HG03558 (cell line): ENCODE data around the gene LBHD1.
"Not testable (repeated sequence)": the region's sequence is repeated elsewhere in the genome, so short reads cannot be mapped to it uniquely, and the experiment has no call there.

Experiments
- ATAC-seq: cut with Tn5 transposase; IDR thresholded peaks from one replicate; pipeline ENCODE4 v1.9.1; 2021; ENCODE audit warnings: moderate number of reproducible peaks; ENCODE audit not compliant: unreplicated experiment; ENCODE audit errors: extremely low read depth

Gene LBHD1

DNA sequence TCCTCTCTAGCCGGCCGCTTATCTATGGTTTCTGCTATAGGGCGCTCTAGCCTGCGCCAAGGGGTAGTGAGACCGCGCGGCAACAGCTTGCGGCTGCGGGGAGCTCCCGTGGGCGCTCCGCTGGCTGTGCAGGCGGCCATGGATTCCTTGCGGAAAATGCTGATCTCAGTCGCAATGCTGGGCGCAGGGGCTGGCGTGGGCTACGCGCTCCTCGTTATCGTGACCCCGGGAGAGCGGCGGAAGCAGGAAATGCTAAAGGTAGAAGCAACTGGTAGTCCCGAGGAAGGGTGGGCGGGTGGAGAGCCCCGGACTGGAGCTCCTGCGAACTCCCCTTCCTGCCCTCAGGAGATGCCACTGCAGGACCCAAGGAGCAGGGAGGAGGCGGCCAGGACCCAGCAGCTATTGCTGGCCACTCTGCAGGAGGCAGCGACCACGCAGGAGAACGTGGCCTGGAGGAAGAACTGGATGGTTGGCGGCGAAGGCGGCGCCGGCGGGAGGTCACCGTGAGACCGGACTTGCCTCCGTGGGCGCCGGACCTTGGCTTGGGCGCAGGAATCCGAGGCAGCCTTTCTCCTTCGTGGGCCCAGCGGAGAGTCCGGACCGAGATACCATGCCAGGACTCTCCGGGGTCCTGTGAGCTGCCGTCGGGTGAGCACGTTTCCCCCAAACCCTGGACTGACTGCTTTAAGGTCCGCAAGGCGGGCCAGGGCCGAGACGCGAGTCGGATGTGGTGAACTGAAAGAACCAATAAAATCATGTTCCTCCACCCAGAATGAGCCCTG lies at the start of gene LBHD1, which contains the start of gene UQCC3:
Gene LBHD1 (minus strand): TSS at position 660 of the 782 bp plus-strand sequence. CDS start 2,236 bp downstream, outside the sequence.
Gene UQCC3 (plus strand): TSS at position 66 of the 782 bp plus-strand sequence. CDS start 73 bp downstream, at position 139.
- no peak for ATAC-seq

DNA sequence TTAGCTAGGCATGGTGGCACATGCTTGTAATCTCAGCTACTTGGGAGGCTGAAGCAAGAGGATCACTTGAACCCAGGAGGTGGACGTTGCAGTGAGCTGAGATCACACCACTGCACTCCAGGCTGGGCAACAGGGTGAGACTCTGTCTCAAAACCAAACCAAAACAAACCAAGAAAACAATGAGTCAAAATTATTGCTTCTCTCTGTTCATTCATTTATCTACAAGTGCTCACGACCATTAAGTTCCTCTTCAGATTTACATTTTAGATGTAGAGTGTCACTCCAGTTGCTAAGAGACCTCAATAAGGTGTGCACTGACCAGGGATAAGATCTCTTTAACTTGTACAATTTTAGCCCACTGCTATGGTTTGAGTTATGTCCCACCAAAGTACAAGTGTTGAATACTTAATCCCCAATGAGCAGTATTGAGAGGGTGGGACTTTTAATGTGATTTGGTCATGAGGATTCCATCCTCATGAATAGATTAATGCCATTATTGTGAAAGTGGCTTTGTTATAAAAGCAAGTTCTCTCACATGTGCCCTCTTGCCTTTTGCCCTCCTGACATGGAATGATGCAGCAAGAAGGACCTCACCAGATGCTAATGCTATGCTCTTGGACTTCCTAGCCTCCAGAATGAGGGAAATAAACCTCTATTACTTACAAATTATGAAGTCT lies 47.4 kb upstream of the LBHD1 start:
- no peak for ATAC-seq

DNA sequence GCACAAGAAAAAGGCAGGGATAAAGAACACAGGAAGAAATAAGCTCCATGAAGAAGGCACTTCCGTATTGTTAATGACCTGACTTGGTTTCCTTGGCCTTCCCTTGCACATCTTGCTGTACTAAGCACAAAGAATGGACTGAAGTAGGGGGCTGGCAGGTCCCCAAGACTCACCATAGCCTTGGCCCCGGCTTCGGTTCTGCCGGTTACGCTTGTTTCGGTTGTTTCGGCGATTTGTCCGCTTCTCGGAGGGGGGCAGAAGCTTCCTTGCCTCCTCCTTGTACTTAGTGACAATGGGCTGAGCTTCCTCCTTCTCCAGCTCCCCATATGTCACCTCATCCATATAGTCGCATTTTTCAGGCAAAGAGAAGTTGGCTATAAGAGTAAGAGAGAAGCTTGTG lies 44.7 kb upstream of the LBHD1 start:
- no peak for ATAC-seq

DNA sequence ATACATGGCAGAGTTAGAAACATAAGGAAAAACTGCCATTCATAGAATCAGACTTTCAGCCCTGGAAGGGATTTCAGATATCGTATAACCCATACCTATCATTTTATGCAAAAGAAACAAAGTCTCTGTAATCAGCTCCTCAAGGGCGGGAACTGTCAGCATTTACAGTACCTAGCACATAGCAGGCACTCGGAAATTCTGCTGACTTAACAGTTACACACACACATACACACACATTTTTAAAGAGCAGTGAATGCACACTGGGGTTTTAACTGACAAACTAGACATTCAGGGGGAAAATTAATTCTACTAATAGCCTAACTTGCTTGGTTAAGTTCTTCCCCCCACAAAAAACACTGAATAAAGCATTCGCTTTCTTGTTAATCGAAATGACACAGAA lies 44.1 kb upstream of the LBHD1 start:
- no peak for ATAC-seq

DNA sequence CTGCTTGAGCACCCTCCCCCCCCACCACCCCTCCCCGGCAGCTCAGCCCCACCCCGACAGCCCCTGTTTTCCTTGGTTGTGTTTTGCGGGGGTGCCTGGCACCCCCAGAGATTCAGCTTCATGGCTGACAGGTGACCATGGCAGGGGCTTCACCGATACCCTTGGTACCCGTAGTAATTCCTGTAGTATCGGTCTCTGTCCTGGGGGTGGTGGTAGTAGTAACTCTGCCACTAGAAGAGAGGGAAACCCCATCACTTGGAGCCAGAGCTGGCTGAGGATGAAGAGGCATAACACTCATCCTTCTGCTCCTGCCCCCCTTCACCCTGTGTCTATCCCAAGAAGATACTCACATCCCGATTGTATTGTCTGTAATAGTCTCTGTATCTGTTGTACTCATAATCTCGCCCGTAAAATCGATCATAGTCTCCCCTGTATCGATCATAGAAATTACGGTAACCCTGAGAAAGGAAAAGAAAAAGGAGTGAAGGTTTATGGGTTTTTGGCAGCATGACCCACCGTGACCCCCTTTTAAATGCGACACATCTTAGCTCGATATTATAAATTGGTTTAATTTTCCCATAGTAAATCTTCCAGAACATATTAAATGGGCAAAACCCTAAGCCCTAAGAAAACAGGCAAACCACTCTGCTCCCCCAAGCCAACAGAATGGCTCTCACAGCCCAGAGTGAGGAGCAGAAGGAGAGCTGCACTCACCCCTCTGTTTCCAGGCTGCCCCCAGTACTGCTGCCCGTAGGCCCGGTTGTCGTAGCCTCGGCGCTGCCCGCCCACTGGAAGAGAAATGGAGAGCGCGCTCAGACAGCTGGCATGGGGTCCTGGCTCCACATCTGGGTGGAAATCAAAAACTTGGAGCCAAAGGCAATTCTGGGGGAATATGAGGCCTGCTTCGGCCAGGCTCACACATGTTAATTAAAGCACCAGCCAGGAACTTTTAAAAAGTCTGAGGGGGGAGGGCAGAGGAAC lies 43.4 kb upstream of the LBHD1 start:
- no peak for ATAC-seq

DNA sequence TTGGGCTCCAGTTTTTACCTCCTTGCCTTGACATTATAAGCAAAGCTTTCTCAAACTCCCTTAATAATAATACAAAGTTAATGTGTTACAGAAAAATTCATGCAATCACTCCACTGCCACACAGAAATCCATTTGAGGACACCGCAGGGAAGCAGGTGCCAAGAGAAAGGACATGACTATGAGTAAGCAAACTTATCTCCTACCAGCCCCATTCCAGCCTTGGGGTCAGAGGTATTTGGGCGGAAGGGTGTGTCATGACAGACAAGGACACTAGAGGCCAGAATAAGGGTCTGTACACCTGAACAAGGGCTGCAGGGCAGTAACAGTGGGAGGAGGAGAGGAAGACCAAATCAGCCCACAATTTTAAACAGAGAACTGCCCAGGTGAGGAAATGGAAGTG lies 41.3 kb upstream of the LBHD1 start:
- ATAC-seq = no peak

DNA sequence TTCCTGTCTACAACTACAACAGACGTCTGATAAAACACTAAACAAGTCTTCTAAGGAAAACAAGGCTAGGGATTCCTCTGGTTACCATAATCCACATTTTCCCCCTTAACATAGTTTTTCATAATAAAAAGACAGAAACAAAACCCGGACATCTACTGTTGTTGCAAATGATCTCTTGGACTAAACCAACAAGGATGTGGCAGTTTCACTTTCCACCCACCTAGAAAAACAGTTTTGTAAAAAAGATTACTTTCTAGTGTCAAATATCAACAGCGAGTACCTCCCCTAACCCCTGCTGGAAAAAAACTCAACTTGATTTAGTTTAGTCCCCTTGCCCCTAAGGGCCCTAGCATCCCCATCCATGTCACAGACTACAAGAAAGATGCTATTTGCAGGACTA lies 40.8 kb upstream of the LBHD1 start:
- ATAC-seq = no peak

DNA sequence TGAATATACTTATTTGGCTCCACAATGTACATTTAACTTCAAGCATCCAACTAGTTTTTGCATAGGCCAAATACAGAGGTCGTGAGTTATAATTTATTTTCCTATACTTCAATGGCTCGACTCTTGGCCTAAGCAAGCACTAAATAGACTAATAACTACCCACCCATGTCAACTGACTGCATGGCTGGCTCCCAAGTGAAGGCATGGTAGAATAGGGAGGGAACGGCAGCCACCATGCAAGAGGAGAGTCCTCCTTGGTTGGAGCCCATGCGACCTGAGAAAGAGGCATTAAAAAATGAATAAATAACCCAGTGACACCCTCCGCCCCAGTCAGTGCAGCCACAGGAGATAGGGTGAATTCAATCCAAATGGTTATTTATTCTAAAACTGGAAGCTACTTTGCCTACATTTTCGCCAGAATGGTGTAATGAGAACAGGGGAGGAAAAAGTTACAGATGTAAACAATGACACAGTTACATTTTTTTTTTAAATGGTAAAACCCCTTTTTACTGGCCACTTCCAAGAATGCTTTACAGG lies 40.3 kb upstream of the LBHD1 start:
- ATAC-seq = no peak

DNA sequence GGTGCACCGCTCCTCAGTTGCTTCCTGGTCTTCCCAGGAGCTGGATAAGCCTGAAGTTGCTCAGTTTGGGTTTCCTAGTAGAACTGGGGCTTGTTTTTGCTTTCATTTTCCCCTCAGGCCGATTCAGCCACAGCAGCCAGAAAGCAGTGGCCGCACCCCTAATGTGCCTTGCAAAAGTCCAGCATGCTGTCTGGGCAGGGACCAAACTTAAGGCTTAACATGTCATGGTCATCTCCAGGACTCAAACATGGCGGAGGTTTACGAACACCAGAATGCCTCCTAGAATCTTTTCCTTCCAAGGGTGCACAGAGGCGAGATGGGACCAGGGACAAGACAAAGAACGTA lies 37.9 kb upstream of the LBHD1 start:
- ATAC-seq = no peak

DNA sequence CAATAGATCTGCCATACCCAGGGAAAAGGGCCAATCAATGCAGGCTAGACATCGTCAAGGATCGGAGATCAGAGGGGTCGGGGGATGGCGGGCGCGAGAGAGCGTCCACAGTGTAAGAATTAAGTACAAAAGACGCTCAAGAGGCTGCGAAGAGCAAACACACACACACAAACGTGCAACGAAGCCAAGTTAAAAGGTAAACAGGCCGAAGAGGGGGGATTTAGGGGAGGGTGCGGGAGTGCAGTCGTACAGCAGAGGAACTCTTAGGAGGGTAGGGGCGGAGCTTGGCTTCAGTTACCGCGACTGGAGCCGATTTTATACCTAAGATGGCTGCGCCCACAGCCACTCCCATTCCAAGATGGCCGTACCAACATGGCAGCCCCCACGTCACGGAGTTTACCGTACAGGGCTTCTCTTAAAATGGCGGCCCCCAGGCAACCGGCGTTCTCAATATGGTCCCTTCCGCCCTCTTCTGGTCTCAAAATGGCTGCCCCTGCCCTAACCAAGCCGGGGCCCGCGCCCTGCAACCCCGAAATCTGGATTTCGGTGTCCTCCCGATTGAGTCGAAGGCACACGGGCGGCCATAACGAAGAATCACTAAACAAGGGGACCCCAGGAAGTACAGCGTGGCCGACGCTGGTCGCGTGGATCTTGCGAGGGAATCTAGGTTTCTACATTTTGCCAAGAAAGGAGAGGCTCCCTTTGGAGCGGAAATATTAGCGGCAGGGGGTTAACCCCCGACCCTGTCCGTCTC lies 37.4 kb upstream of the LBHD1 start:
- ATAC-seq = no peak

DNA sequence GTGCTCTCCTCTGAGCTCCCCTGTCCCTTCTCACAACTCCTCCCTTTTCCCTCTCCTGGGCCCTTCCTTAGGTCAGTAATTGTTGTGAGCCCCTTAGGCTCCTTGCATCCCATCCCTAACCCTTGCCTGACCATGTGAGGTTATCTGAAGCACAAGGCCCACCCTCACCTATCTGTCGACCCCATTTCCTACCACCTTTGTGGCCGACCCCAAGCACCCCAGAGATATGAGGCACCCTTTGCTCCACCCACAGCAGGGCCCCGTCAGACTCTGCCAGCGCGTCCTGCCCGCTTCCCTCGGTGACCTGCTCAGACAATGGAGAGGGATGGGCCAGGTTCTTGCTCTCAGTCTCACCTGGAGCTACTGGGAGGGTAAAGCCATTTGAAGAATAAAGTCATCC lies 36.7 kb upstream of the LBHD1 start:
- ATAC-seq = no peak

DNA sequence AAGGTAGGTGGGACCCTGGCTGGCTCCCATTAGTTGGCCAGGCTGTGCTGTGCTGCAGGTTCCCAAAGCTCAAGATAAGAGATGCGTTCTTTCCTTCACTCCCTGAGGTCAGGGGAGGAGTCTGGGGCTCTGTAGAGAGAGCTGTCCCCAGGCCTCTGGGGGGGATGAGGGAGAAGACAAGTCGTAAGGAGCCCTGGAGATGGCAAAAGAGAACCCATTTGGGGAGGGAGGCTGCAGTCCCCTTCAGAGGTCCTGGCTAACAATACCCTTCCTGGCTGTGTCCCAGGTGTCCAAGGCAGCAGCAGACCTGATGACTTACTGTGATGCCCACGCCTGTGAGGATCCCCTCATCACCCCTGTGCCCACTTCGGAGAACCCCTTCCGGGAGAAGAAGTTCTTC lies 36.3 kb upstream of the LBHD1 start:
- ATAC-seq = no peak

DNA sequence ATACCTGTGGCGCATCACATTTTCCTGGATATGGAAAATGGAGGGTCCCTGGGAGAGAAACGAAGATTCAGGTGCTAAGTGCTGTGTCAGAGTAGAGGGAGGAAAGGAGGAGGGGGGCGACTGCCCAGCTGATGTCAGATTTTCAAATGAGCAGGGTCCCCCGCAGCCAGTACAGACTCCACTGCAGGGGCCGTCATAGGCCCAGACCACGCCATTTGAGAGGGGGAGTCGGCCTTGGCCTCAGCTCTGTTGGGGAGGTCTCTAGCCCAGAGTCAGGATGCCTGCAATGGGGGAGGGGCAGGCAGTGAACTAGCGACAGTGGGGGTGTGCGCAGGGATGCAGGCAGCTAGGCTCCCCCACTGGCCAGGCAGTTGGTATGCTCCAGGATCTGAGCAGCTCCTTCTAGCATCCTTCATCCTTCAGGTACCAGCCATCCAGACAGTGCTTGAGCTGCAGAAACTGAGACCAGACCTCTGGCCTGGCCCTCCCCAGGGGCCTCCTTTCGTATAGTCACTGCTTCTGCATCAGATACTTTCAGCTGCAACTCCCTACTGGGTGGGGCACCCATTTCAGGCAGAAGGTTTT lies 35.3 kb upstream of the LBHD1 start, which contains the start of the genes BSCL2 and GNG3:
Gene BSCL2 (minus strand): TSS at position 148 of the 585 bp plus-strand sequence. CDS start 229 bp downstream, outside the sequence.
Gene GNG3 (plus strand): TSS at position 400 of the 585 bp plus-strand sequence. CDS start 620 bp downstream, outside the sequence.
- ATAC-seq = no peak

DNA sequence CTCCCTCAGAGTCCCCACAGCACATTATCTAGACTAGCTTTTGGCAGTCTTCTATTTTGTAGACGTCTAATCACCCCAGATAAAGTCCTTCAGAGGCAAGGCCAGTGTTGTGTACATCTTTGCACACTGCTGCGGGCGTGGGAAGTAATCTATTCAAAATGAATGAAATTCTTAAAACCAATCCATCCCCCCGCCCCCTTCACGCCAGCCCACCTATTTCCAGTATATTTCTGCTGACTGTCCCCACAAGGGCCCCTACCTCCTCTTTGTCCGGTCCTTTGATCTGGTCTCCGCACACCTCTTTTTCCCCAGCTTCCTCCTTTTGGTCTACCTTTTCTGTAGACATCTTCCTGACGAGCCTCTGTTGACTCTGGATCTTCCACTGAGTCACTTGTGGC lies 34.8 kb upstream of the LBHD1 start:
- no peak for ATAC-seq

DNA sequence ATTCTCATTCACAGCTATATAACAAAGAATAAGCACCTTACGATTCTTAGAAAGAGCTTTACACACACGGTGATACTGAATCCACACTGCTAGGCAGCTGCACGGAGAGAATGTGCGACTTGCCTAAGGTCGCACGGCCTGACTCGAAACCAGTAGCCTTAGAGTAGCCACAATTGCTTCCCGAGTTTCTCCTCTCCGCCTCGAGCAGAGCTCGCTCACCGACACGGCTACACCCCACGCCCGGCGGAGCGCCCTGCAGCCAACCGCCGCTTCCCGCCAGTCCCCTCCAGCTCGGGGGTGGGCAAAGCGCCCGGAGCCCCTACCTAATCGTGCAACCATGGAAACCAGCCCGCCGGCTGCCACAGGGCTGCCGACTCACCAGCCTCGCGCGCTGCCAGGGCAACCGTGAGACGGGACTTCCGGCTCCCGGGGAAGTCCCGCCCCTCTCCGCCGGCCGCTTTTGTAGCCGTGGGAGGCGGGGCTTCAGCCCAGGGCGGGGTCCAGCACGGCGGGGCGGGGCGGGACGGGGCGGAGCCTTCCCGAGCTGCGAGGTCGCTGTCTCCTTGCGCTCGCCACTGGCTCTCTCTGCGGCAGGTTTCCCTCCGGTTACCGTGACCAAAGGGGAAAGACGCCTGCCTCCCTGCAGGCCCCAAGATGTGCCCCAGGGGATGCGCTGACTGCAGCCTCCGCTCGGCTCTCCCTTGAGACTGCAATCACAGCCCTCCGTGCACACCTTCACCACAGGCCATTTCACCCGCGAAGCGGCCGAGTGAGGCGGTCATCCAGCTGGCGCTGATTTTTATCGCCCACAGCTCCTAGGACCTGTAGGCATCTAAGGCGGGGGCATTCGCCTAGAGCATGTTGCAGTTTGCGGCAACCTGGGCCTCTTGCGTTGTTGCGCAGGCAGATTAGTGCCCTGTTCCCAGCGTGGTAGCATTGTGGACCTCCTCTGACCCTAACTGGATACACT lies 34.1 kb upstream of the LBHD1 start:
- no peak for ATAC-seq

DNA sequence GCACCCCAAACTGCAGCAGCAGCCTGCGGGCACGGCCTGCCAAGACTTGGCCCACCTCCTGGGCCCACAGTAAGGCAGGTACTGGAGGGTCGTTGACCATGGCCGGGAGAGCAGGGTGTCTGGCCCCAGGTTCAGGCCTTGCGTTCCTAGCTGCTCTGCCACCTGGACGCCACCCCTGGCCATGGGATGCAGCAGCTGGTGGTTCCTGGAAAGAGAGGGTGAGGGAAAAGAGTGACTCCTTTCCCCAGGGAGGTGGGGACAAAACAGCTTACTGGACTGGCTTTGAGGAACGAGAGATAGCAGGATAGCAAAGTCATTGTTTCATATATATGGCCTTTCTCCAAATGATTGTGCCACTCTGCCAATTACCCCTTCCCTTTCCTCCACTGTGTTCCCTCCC lies 33.3 kb upstream of the LBHD1 start:
- no peak for ATAC-seq

DNA sequence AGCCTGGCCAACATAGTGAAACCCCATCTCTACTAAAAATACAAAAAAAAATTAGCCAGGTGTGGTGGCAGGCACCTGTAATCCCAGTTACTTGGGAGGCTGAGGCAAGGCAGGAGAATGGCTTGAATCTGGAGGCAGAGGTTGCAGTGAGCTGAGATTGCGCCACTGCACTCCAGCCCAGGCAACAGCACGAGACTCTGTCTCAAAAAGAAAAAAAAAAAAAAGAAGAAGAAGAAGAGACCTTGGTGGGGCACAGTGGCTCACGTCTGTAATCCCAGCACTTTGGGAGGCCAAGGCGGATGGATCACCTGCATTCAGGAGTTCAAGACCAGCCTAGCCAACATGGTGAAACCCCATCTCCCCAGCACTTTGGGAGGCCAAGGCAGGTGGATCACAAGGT lies 31.9 kb upstream of the LBHD1 start:
- ATAC-seq = not testable (repeated sequence)

DNA sequence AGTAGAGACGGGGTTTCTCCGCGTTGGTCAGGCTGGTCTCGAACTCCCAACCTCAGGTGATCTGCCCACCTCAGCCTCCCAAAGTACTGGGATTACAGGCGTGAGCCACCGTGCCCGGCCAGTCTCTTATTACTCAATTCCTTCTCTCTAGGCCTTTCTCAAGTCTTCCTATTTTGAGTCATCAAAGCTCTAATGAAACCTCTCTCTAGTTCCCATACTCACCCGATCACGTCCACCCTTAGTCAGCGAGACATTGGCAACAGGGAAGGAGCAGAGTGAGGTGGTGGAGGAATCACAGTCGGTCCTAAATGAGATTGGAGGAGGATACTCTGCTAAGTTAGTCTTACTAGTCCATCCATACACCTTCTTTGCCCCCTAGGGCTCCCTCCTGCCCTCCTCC lies 30.2 kb upstream of the LBHD1 start:
- ATAC-seq = no peak
